HG03460 (cell line): ENCODE measurements around the gene SRPK3.
"Not testable (repeated sequence)": the region's sequence is repeated elsewhere in the genome, so short reads cannot be mapped to it uniquely, and the experiment has no call there.

ENCODE experiments used
- ATAC-seq: cut with Tn5 transposase; IDR thresholded peaks from one replicate; pipeline ENCODE4 v1.9.1; 2021; ENCODE audit not compliant: unreplicated experiment

SRPK3 gene, protein sequence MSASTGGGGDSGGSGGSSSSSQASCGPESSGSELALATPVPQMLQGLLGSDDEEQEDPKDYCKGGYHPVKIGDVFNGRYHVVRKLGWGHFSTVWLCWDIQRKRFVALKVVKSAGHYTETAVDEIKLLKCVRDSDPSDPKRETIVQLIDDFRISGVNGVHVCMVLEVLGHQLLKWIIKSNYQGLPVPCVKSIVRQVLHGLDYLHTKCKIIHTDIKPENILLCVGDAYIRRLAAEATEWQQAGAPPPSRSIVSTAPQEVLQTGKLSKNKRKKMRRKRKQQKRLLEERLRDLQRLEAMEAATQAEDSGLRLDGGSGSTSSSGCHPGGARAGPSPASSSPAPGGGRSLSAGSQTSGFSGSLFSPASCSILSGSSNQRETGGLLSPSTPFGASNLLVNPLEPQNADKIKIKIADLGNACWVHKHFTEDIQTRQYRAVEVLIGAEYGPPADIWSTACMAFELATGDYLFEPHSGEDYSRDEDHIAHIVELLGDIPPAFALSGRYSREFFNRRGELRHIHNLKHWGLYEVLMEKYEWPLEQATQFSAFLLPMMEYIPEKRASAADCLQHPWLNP

DNA sequence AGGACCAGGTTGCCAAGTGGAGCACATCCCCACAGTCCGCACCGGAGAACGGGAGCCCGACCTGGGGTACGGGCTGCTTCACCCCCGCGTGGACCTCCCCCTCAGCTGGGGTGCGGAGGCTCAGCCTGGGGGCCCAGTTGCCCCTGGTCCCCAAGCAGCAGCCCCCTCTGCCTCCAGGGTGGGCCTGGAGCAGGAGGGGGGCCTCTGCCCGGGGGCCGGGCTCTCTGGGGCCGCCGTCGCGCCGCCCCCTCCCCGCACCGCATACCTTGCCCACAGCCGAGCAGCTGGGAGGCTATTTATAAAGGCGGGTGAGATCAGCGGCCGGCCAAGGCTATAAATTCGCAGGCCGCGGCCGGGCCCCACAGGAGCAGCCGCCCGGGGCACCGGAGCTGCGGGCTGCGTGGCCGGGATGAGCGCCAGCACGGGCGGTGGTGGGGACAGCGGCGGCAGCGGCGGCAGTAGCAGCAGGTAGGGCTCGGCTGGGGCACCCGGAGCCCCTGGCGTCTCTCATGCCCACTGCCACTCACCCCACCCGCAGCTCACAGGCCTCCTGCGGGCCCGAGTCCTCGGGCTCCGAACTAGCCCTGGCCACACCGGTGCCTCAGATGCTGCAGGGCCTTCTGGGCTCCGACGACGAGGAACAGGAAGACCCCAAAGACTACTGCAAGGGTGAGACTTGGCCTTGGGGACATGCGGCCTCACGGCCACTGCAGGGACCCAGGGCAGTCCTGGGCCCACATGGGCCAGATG lies at the start of gene SRPK3:
Gene SRPK3, plus strand, starts transcription at position 364 of the 750 bp plus-strand sequence. Its CDS starts 46 bp downstream, at position 410.
- no peak for ATAC-seq

DNA sequence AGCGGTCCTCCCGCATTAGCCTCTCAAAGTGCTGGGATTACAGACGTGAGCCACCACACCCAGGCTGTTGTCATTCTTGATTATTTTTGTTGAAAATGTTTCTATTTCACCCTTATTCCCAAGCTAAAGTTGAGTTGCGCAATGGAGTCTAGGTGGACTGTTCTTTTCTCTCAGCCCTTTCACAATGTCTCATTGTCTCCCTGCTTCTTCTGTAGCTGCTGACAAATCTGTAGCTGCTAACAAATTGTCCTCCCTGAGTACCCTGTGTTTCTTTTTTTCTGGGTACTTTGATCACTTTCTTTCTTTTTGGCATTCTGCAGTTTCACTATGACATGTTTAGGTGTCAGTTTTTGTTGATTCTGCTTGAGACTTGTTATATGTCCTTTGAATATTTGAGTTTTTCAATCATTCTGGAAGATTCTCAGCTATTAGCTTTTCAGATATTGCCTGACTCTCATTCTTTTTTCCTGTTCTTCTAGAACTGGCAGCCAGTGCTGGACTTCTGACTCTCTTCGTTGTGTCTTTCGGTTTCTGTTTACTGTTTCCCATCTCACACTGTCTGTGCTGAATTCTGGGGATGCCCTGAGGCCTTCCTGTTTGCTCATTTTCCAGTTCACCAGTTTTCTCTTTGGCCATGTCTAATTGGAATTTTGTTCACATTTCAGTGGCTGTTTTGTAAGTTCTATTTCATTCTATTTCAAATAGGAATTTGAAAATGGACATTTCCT lies 49.6 kb upstream of the SRPK3 start:
- no peak for ATAC-seq

DNA sequence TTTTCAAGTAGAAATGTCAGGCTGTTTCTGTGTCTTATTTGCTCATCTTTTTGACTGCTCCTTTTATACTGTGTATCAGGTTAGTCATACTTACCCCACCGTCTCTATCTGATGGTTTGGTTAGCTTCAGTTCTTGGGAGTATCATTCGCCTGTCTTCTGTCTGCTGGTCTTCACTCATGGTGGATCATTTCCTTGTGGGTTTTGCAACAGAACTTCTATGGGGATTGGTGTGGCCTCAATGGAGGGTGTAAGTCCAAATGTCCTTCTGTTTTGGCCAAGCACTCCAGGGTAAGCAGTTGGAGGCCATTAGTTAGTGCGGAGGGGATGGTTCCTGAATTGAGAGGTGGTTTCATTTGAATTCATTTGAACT lies 49.0 kb upstream of the SRPK3 start:
- ATAC-seq: no peak

DNA sequence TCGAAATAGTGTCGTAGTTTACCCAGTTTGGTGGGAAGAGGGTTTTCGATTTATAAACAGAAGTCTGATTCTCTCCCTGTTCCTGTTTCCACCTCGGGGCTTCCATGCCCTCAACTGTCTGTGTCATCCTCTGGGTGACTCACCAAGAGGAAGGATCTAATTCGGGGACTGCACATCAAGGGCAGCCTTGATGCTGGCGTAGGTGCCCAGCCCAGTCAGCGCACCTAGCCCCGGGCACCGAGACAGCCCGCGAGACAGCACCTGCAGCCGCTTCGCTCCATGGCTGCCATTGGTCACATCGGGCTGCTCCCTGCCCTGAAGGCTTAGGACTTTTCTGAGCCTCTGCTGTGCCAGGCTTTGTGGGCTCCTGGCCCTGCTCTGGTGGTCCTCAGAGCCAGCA lies 48.4 kb upstream of the SRPK3 start:
- no peak for ATAC-seq

DNA sequence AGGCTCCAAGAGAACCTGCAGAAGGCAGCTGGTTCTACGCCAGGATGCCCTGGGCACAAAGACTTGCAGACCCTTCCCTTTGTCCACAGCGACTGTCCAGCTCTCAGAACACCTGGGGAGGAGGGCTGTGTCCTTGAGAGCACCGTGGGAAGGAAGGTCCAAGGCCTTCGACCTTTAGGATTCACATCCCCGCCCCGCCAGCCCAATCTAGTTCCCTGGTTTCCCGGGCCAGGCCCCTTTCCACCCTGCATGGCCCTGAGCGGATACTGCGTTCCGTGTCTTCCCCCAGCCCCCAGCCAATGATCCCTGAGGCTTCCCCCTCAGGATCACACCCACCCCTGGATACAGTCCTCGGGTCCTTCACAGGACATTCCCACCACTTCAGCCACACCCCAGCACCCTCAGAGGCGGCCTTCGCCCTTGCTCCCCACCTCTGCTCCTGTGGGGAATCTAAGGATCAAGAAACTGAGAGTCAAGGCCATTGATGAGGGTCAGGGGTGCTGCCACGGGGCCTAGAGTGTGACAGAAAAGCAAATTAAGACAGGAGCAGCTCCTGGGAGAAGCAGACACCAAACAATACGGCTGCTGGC lies 47.1 kb upstream of the SRPK3 start:
- no peak for ATAC-seq

DNA sequence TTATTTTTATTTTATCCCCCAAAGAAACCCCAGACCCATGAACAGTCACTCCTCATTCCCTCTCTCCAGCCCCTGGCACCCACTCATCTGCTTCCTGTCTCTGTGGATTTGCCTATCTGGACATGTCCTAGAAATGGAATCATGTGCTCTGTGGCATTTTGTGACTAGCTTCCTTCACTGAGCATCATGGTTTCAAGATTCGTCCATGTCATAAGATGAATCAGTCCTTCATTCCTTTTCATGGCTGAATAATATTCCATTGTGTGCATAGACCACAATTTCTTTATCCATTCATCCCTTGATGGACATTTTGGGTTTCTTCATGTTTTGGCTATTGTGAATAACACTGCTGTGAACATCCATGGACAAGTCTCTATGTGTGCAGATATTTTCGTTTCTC lies 46.0 kb upstream of the SRPK3 start:
- no peak for ATAC-seq

DNA sequence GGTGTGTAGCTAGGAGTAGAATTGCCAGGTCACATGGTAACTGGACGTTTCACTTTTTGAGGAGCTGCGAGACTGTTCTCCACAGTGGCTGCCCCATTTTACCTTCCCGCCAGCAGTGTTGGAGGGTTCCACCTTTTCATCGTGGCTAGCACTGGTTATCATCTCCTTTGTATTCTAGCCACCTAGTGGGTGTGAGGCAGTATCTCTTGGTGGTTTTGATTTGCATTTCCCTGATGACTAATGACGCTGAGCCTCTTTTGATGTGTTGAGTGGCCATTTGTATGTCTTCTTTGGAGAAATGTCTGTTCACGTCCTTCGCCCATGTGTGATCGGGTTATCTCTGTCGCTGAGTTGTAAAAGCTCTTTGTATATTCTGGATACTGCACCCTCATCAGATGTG lies 45.6 kb upstream of the SRPK3 start:
- ATAC-seq: no peak

DNA sequence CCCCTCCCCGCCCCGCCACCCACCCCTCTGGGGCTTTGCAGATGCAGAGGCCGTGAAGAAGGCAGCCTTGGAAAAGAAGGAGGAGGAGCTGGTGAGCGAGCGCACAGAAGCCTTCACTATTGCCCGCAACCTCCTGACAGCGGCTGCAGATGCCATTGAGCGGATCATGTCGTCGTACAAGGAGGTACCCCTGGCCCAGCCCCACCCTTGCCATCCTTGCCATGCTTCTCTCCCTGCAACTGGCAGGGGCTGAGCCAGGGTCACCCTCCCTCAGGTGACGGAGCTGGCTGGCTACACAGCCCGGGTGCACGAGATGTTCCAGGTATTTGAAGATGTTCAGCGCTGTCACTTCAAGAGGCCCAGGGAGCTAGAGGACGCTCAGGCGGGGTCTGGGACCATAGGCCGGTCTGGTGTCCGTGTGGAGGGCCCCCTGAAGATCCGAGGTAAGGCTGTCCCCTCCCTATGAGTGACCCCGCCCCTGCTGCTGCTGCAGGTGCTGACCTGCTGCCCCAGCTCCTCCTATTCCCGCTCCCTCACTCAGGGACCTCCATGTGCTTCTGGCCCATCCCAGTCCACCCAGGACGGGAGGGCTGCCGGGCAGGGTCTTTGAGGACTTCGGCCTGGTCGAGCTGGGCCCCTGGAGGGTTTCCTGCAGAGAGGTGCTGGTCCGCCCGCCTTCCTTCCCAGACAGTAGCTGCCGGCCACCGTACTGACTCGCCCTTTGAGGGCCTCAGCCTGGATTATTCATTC lies 44.6 kb upstream of the SRPK3 start:
- no peak for ATAC-seq

DNA sequence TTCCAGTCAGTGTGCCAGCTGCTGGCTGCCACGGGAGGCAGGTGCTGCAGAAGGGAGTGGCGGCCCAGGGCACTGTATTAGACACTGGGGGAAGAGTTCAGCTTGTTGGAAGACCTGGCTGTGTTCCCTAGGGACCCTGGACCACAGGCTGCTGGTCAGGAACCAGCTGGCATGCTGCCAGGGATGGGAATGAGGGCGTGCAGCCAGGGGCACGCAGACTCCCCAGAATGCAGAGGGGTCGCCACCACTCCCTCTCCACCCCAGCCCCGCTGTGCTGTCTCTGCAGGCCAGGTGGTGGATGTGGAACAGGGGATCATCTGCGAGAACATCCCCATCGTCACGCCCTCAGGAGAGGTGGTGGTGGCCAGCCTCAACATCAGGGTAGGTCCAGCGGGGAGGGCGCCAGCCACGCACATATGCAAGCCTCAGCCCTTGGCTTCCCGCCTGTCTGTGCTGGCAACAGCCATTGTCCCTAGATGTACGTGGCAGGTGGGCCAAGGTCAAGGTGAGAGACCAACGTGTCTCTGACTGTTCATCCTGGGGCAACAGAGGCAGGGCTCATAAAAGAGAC lies 43.9 kb upstream of the SRPK3 start:
- ATAC-seq: no peak

DNA sequence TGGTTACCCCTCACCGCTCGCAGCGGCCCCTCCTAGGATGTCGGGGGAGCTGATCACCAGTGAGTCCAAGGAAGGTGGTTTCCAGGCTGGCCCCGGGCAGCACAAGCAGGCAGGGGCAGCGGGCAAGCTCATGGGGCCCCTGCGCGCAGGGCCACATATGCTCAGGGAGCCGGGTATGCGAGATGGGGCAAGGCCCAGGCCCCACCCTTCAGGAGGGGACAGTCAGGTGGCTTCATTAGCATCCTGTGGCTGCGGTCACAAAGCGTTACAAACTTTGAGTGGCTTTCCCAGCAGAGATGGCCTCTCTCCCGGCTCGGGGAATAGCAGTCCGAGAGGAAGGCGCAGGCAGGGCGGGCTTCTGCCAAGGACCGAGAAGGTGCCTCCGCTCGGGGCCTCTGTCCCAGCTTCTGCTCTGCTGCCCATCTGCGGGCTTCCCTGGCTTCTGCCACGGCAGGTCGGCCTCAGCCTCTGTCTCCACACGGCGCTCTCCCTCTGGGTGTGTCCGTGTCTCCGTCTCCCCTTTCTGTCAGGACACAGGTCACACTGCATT lies 42.7 kb upstream of the SRPK3 start:
- no peak for ATAC-seq

DNA sequence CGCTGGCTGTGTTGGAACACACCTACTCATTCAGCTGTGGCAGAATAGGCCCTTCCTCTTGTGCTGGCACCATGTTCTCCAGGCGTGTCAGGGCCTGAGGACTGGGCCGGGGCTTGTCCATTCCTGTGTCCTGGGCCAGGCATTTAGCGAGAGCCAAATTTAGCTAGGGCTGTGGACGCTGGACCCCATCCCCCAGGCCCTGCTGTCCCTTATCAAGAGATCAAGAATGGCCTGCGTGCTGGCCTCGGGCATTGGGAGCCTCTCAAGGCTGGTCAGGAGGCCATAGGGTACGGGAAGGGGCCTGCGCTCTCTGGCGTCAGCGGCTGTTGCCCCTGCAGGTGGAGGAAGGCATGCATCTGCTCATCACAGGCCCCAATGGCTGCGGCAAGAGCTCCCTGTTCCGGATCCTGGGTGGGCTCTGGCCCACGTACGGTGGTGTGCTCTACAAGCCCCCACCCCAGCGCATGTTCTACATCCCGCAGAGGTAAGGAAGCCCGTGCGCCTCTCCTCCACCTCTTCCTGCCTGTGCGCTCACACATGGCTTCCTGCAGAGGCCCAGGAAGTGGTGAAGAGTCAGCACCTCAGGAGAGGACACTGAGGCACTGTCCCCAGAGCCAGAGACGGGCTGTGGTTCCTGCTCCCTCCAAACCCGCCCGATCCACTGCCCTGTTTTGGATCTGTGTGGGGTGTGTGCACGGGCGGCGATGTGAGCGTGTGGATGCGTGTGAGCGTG lies 40.9 kb upstream of the SRPK3 start:
- ATAC-seq: no peak

DNA sequence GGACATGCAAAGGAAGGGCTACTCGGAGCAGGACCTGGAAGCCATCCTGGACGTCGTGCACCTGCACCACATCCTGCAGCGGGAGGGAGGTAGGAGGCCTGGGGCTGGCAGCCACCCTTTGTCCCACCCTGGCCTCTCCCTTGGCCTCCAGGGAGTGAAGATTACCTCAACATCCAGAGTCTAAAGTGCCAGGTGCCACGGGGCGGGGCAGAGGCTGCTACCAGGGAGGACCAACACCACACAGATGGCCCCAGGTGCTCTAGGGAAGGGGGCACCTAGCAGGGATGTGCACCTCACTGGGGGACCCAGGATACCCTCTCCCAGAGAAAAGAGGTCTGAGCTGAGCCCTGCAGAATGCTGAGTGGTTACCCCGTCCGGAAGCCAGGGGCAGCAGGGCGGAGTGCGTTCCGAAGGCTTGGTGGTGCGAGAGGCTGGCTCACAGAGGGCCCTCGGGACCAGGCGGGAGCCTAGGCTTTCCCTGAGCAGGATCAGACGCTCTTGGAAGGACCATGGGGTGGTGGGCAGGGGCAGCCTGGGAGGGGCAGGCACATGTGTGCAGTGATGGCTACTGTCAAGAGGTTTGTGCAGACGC lies 40.1 kb upstream of the SRPK3 start:
- ATAC-seq: no peak

DNA sequence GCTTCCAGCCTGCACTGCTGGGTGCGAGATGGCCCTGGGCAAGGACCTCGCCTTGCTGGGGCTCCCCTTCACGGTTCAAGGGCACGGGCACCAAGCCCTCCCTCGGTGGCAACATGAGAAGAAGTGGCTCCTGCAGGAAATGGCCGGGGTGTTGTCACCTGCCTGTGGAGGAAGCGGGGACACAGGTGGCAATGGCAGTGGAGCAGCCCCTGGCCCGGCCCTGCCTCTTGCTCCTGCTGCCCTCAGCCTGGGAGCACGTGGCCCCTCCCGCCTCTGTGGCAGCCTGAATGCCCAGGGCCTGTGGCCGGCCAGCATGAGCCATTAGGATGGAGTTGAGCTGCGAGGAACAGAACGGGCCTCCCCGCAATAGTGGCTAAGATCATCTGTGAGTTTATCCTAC lies 39.4 kb upstream of the SRPK3 start:
- ATAC-seq: no peak

DNA sequence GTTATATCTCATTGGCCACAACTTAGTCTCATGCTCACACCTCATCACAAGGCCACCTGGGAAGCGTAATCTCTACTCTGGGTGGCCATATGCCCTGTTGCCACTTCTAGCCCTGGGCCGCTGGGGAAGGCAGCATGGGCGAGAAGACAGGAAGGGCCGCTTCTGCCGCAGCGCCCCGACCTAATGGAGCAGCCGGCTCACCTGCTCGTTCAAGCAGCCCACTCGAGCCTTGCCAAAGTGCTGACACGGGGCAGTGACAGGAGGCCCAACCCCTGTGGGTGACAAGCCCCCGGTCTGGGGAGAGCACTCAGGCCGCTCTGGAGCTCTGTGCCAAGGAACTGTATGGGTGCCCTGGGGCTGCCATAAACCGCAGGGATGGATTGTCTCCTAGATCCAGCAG lies 38.7 kb upstream of the SRPK3 start:
- not testable (repeated sequence) for ATAC-seq

DNA sequence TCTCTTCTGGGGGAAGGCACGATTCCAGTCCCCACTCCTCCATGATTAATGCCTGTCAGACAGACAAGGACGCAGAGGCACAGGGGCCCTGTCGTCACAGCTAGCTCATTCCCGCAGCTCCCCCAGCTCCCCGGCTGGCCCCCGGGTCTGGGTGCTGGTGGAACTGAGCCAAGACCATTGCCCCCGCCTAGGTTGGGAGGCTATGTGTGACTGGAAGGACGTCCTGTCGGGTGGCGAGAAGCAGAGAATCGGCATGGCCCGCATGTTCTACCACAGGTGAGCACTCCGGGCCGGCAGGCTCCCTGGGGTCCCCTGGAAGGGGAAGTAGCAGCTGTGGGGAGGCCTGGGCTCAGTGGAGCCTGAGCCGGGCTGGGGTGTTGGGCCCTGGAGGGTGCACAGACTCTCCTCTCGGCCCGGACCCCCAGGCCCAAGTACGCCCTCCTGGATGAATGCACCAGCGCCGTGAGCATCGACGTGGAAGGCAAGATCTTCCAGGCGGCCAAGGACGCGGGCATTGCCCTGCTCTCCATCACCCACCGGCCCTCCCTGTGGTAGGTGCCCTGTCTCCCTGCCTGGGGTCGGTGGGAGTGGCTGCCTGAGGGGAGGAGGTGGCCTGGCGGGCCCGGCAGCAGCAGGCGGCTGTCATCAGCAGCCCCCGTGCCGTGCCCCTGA lies 37.9 kb upstream of the SRPK3 start:
- ATAC-seq: not testable (repeated sequence)

DNA sequence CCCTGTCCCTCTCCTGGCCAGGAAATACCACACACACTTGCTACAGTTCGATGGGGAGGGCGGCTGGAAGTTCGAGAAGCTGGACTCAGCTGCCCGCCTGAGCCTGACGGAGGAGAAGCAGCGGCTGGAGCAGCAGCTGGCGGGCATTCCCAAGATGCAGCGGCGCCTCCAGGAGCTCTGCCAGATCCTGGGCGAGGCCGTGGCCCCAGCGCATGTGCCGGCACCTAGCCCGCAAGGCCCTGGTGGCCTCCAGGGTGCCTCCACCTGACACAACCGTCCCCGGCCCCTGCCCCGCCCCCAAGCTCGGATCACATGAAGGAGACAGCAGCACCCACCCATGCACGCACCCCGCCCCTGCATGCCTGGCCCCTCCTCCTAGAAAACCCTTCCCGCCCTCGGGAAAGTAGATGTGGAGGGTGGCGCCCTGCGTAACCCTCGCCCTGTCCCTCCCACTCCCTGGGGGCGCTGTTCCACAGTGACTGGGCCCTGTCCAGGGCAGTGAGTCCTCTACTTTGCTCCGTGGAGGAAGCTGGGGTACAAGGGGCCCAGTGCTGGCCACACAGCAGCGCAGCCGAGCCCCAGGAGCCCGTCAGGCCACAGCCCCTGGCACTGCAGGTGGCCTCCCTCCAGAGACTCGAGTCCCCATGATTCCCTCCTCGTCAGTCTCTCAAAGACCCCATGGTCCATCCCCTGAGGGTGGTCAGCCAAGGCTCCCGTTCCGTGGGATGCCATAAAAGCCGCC lies 37.2 kb upstream of the SRPK3 start:
- ATAC-seq: not testable (repeated sequence)
